NCI-H345 (cell line): ENCODE measurements around the gene HOXD4.

Source experiments
- DNase-seq: peaks from one replicate; lab custom pipeline; 2025; lab: John Stamatoyannopoulos, UW

The HOXD4 gene

DNA sequence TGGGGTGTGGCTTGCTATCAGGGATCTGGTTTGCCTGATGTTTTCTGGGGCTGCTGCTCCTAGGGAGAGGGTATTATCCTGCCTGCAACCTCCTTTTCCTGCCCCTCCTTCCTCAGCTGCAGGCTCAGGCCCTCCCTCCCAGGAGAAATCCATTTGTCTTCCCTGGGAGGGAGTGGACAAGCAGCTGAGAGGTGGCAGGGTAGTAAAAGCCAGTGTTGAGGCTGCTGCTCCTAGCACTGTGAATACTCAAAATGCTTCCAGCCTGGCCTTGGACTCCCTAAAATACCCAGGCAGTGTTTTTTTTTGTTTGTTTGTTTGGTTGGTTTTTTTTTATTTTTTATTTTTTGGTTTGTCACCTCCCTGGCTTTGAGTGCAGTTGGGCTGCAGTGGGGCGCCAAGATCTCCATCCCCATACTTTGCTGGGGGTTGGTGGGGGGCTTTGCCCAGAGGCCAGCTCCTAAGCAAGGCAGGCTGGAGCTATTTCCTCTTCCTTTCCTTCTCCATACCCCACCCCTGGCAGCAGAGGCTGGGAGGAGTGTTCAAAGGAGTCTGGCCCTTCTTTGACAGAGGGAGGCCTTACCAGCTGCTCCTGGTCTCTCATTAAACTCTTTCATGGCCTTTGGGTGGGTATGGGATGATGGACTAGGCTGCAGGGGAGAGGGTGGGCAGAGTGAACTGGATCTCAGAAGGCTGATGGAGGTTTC is 19.4 kb downstream of the HOXD4 start:
- DNase-seq, result no peak

DNA sequence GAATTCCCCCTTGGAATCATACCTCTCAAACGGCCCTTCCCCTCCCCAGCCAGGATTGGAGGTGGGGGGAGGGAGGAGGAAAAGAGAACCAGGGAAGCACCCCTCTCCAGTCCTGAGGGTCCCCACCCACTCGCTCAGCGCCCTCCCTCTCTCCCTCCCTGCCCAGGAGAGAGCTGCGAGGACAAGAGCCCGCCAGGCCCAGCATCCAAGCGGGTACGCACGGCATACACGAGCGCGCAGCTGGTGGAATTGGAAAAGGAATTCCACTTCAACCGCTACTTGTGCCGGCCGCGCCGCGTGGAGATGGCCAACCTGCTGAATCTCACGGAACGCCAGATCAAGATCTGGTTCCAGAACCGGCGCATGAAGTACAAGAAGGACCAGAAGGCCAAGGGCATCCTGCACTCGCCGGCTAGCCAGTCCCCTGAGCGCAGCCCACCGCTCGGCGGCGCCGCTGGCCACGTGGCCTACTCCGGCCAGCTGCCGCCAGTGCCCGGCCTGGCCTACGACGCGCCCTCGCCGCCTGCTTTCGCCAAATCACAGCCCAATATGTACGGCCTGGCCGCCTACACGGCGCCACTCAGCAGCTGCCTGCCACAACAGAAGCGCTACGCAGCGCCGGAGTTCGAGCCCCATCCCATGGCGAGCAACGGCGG is 20.1 kb downstream of the HOXD4 start:
- DNase-seq, result no peak

DNA sequence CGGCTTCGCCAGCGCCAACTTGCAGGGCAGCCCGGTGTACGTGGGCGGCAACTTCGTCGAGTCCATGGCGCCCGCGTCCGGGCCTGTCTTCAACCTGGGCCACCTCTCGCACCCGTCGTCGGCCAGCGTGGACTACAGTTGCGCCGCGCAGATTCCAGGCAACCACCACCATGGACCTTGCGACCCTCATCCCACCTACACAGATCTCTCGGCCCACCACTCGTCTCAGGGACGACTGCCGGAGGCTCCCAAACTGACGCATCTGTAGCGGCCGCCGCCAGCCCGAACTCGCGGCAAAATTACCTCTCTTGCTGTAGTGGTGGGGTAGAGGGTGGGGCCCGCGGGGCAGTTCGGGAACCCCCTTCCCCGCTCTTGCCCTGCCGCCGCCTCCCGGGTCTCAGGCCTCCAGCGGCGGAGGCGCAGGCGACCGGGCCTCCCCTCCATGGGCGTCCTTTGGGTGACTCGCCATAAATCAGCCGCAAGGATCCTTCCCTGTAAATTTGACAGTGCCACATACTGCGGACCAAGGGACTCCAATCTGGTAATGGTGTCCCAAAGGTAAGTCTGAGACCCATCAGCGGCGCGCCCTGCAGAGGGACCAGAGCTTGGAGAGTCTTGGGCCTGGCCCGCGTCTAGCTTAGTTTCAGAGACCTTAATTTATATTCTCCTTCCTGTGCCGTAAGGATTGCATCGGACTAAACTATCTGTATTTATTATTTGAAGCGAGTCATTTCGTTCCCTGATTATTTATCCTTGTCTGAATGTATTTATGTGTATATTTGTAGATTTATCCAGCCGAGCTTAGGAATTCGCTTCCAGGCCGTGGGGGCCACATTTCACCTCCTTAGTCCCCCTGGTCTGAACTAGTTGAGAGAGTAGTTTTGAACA is 20.9 kb downstream of the HOXD4 start:
- DNase-seq, result no peak

DNA sequence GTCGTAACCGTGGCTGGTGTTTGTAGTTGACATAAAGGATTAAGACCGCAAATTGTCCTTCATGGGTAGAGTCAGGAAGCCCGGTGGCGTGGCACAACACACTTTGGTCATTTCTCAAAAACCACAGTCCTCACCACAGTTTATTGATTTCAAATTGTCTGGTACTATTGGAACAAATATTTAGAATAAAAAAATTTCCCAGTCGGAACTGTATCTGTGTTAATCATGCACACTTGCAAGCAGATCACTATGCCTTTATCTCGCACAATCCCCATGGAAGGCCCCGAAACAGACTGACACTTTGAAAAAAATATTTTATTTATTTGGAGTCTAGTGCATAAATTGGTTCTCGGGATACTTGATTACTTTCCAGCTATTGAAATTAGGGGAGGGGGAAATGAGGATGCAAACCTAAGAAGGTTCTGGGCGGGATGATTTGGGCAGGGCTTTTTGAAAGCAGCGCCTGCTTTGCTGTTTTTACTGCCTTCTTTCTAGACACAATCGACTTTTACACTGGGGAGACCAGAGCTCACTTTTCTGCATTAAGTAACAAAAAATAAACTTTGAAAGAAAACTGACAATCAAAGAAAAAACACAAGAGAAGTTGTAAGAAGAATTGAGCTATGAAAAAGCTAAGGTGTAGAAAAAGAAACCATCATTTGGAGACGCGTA is 21.7 kb downstream of the HOXD4 start:
- no peak for DNase-seq

DNA sequence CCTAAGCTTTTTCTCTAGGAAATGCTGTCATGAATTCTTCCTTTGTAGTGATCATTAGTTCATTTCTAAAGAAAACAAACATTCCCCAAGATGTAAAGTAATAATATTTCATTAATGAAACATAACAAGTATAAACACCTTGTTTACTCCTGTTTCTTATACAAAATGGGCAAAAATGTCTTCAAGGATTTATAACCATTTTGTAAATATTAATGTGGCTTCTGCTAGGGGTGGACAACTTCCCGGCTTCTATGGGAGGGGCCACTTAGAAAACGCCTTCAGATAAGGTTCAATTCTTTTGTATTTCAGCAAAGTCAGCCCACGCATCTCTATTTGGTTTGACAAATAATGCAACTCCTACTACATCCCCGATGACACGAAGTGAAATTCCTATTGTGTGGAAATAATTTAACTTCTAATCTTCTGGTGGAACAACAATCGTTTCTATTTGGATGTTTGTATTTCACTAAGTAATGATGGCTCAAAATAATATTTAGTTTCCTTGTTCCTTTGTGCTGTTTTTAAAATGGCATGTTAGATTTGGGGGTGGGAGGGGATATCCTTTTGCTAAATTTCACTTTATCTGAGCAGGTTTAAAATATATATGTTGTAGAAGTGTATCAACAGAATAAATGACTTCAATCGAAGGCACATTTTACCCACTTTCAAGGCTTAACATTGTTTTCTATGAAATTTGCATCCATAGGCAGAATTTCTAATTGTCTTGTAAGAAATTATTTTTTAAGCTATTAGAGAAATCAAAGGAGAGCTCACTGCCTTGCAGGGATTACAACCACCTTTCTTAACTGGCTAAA is 22.4 kb downstream of the HOXD4 start:
- DNase-seq, result no peak

DNA sequence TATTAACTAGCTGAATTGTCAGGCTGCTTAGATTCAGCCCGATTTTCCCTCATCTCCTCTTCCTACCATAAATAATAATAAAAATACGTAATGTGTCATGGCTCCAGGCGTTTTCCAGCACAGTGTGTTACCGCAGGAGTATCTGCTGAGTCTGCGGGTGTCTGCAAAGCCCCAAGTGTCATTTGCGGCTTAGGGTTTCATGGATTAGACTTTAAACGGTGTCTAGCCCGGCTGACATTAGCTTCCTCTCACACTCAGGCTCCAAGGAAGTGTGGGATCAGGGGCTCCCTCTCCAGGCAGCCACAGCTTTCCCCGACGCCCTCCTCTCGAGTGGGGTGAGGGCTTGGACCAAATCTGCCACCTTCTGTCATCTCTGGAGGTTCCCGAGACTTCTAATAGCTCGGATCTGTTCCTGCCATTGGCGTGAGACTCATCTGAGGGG is 23.1 kb downstream of the HOXD4 start:
- no peak for DNase-seq

DNA sequence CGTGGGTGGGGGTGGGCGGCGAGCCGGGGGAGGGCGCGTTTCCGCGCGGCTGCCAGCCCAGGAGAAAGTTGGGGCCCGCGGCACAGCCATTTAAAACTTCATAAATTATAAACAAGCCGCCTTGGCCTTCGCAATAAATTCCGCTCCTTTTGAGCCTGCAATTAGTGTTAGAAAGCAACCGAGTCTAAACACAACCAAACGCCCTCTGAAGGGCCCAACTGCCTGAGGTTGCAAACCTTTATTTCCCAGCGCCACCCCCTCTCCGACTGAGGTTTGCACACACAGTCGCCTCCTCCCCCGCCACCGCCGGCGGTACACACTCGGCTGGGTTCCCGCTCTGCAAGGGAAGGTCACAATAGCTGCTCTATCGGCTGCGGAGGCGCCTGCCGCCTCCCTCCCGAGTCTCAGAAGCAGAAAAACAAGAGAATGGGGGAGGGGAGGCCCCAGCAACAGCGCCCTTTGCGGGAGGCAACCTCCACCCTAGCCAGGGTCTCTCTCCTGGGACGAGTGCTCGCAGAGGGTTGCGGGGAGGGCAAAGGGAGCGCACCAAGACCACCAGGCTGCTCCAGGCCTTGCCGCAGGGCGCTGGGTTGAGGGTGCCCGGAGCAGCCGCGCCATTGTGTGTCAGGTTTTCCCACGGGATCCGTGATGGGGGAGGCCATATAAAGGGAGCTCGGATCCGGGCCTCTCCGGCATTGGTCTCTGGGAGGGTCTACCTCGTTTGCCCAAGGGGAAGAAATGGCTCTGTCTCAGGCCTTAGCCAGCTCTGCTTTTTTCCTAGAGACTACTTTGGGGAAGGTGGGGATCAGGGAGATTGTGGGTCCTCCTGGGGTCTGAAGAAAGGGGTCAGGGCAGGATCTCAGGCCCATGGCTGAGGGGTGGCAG is 23.7 kb downstream of the HOXD4 start:
- no peak for DNase-seq

DNA sequence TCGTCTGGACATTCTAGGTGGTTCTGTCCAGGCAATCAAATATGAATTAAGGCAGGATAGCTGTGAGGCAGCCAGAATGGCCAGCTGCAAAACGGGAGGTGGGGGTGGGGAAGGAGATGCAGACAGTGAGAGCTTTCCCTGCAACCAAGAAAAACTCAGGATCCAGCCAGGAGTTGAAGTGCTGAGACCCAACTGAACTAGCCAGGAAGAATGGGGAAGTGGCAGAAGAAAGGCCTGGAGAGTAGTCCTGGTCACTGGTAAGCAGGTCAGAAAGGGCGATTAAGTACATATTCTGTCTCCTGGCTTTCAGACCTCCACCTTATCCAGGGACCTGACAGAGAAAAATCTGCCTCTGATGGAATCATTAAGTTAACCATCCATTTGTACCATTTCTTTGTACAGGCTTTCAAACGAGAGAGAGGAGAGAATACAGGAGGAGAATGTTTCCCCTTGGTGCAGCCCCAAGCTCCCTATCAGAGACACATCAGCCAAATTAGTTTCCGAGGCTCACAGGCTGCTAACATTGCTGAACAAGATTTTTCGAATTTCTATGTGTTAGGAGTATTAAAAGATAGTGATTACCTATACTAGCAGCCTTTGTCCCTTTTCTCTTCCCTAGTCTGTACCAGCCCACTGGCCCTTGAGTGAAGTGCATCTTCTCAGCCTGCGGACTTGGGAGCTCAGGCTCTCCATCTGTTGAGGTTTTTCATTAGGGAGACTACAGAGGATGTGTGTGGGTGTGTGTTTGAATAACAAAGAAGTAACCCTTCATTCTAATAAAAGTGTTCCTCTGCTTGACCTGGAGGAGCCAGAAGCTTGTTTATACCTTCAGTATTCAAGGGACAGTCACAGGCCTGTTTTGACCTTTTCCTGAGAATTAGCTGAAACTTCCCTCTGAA is 24.6 kb downstream of the HOXD4 start:
- DNase-seq, result no peak

DNA sequence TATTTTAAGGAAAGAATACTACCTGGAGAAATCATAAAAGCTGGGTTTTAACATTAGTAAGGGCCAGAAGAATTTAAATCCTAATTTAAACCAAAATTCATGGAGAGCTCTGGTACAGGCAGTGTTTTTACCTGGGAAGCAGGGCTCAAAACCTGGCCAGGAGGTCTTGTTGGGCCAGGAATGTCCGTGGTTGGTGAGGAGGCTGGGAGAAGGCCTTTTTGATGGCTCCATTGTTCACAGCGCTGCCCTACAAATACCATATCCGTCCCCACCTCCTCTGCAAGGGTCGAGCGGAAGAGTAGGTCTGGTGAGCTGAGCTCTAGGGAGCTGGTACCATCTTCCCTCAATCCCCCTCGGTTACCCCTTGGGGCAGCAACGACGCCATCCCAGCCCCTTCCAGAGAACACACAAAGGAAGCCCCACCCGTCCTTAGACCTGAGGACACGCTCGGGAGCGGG is 26.3 kb downstream of the HOXD4 start:
- DNase-seq, result no peak

DNA sequence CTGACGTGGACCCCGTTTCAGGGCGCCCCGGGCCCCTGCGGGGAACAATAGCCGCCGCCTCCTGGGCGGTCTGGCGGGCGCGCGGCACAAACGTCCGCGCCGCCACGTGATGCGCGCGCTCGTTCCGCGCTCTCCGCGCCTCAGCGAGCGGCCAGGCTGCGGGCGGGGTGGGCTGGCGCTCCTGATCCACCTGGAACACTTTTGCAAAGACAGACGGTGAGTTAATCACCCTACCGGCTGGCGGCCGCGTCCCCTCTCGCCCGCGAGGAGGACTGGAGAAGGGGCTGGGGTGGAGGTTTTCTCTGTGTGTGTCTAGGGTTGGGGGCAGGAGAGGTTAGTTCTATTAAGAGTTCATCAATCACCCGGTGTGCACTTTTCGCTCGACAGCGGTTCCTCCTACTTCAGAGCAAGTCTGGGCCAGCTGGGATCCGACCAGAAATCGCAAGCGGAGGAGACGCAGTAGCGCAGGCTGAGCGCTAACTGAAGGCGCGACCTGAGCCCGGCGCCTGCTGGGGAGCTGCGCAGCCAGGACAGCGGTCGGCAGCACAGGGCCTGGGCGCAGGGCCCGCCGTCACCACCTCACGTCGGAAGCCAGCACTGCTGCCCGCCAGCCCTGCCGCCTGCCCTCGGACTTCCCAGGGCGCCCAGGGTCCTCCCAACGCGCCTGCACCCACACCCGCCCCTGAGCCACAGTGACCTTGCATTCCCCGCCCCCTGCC is 26.8 kb downstream of the HOXD4 start:
- DNase-seq, result peak; percentile 78

DNA sequence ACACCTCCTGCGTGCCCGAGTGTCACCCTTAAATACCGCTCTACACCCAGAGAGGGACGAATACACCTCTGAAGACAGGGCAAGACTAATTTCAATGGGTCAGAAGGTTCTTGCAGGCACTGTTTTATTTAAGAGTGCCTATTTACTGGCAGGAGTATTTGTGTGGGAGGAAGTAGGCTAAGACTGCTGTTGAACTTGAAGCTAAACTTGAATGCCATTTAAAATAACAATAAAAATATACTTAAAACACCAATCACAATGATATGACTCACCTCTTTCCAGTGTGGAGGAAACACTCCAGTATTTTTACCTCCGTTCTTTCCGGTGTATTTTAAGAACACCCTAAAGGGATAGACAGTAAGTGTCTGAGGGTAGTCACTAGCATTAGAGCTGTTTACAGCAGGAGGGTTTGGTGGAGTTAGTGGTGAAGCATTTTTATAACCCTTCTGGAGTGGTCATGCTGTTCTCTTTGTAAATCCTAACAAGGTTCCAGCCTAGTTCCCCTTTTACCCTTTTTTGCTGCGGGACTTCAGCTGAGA is 27.5 kb downstream of the HOXD4 start:
- DNase-seq, result no peak

DNA sequence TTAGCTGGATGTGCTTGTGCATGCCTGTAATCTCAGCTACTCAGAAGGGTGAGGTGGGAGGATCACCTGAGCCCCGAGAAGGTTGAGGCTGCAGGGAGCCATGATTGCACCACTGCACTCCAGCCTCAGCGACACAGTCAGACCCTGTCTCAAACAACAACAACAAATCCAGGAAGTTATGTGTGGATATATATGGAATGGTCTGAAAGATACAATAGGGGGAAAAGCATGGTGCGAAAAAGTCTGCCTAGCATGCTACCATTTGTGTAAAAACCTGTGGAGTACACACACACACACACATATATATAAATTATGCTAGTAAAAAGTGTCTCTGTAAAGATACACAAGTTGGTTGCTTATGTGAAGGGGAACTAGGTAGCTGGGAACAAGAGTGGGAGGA is 30.2 kb downstream of the HOXD4 start:
- no peak for DNase-seq

DNA sequence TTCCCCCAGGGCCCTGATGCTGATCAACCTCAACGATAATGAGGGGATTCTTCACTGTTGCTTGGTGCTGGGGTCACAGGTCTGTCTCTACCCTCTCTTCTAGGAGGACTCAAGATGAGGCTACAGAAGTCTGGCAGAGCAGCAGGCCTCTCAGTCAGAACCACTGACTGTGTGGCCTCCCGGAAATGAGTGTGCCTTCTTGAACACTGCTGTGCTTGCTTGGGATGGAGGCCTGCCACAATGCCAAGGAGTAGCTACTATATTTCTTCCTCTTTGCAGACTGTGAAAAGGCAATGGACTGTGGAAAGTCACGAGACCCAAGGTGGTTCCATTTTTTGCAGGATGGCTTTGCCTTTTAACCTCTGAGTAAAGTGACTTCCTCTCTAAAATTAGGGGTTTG is 31.3 kb downstream of the HOXD4 start:
- no peak for DNase-seq

DNA sequence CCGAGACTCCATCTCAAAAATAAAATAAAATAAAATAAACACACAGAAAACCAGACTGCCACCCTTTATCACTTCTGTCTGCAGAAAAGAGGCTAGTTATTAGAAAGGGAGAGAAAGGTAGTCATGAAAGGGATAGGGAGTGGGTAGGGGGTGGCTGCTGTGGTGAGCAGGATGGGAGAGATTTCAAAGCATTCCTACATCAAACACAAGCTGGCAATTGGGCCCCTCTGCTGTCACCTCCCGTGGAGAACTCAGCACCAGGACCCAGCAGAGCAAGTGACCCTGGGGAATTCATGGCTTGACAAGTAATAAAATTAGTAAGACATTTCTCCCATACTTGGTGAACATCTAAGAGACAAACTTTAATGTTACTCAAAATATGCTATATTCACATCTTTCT is 33.4 kb downstream of the HOXD4 start:
- no peak for DNase-seq

DNA sequence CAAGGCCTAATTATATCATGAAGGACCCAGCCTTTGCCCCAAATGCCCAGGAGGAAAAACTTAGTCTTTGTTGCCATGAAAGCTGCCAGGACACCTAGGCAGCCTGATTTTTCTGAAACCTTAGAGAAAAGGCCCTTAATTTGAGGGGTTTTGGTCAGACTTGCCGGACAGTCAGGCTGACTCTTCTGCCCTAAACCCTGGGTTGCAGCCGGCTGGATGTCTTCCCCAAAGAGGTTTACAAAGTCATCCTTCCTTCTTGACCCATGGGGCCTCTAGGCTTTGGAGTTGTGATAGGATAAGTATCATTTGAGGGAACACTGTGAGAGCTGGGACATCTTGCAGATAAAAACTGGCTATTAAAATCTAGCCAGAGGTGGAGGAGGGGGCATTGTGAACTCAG is 34.7 kb downstream of the HOXD4 start:
- DNase-seq, result no peak

DNA sequence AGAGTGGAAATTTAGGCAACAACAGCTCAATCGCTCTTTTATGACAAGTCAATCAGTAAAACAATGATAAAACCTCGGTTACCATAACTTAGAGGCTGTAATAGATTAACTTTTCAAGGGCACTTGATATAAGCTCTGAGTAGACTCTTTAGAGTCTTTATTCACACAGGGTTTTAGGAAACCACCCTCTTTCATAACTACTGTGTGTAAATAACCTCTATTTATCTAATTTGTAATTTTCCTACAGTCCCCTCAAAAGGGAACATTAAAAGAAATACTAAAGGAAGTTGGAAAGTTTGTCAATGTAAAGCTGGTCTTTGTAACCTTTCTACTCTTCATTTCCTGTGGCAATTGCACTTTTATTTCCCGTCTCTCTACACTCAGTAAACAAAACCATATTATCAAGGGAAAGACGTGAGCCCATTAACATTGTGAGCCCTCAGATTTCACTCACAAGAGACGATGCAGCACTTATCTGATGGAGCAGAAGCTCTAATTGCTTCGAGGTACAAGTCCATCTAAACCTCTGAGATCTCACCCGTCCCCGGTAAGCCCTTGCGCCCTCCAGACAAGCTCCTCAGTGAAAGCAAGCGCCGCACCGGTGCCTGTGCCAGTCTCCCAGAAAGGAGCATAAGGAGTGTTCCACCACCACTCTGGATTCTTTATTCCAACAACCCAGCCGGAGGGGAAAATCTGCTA is 36.0 kb downstream of the HOXD4 start:
- peak; percentile 40 for DNase-seq

DNA sequence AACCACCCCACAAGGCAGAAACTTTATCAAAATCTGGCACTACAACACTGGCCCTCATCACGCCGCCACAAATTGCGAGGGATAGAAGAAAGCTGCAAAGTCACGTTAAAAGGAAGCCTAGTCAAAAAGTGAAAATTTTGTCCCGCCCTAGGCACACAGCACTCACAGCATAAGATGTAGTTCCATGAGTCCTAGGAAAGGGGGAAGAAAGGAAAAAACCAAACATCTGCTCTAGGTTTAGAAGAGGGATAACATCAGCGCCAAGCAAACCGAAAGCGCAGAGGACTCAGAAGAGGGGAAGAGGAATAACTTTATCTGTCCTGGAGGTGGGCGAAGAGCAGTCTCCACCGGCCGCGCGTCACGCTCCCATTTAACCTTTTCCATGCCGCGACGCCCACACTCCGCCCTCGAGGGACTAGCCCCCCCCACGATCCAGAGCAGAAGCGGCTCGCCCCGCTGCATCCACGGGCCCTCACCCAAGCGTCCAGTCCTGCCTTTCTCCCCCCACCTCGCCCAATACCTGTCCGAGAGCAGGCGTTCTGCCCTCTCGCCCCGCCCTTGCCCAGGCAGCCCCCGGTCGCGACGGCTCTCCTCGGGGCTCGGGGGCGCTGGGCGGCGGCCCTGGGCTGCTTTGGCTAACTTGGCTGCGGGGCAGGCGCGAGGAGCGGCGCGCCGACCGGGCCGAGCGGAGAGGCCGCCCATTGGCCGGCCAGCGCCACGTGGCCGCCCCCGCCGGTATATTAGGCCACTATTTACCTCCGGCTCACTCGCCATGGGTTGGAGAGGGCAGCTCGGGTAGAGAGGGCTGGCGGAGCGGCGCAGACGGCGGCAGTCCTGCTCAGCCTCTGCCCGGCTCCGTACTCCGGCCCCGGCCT is 36.8 kb downstream of the HOXD4 start, which contains the start of gene HOXD1:
HOXD1 (plus strand) TSS at position 770 of the 875 bp plus-strand sequence. CDS start 134 bp downstream, outside the sequence.
- peak; percentile 85 for DNase-seq
